Measurements from ENCODE around the gene FBP1.

Gene FBP1

GRCh38 chr9:94666364-94667099, 27.2 kb upstream of the FBP1 start:
- no peak overlapping the region for H3K4me2 ChIP-seq (ENCODE audit: low read length)
- H3K79me2 ChIP-seq (ENCODE audit: insufficient read depth, low read length) = no peaks in the 10 kb centered on the region
- no peaks in the 10 kb centered on the region for H3K27me3 ChIP-seq (ENCODE audit: insufficient read depth, low read length)
- H4K20me1 ChIP-seq (ENCODE audit: insufficient read depth, low read length) = no peaks in the 10 kb centered on the region
- no peak overlapping the region for H3K9ac ChIP-seq (ENCODE audit: low read length)
- H2AFZ ChIP-seq (ENCODE audit: low read length) = no peak overlapping the region
- no peaks in the 10 kb centered on the region for H3F3A ChIP-seq (ENCODE audit: insufficient read depth, low read length)
- no peak for TF ChIP-seq CTCF (IDR thresholded peaks at IDR 0.05; ENCODE audit: low read length)
- H3K36me3 ChIP-seq (ENCODE audit: insufficient read depth, low read length) = no peaks in the 10 kb centered on the region
- no peaks in the 10 kb centered on the region for H3K9me3 ChIP-seq (ENCODE audit: low read length)
- peaks cover 23% of the 10 kb centered on the region for H3K4me1 ChIP-seq (ENCODE audit: insufficient read depth, low read length, severe bottlenecking)
- no peak overlapping the region for H3K27ac ChIP-seq (ENCODE audit: low read depth, low read length, poor library complexity, severe bottlenecking)
- no peak overlapping the region for H3K4me3 ChIP-seq (ENCODE audit: low read depth, low read length, poor library complexity, severe bottlenecking)
- no peaks in the 10 kb centered on the region for H3K9me2 ChIP-seq (ENCODE audit: low read depth, low read length)

GRCh38 chr9:94665613-94666012, 26.3 kb upstream of the FBP1 start:
- H3K9ac ChIP-seq (ENCODE audit: low read length) = no peak overlapping the region
- no peaks in the 10 kb centered on the region for H3K36me3 ChIP-seq (ENCODE audit: insufficient read depth, low read length)
- no peaks in the 10 kb centered on the region for H3K9me2 ChIP-seq (ENCODE audit: low read depth, low read length)
- H3K4me1 ChIP-seq (ENCODE audit: insufficient read depth, low read length, severe bottlenecking) = peaks cover 23% of the 10 kb centered on the region
- TF ChIP-seq CTCF (IDR thresholded peaks at IDR 0.05; ENCODE audit: low read length) (no peak), EZH2 (IDR thresholded peaks at IDR 0.05; ENCODE audit: borderline replicate concordance, low read length) (no peak)
- H3K27me3 ChIP-seq (ENCODE audit: insufficient read depth, low read length) = no peaks in the 10 kb centered on the region
- no peaks in the 10 kb centered on the region for H3K9me3 ChIP-seq (ENCODE audit: low read length)
- H4K20me1 ChIP-seq (ENCODE audit: insufficient read depth, low read length) = no peaks in the 10 kb centered on the region
- no peak overlapping the region for H3K4me2 ChIP-seq (ENCODE audit: low read length)
- H2AFZ ChIP-seq (ENCODE audit: low read length) = no peak overlapping the region
- H3K79me2 ChIP-seq (ENCODE audit: insufficient read depth, low read length) = no peaks in the 10 kb centered on the region
- no peak overlapping the region for H3K4me3 ChIP-seq (ENCODE audit: low read depth, low read length, poor library complexity, severe bottlenecking)
- no peak overlapping the region for H3K27ac ChIP-seq (ENCODE audit: low read depth, low read length, poor library complexity, severe bottlenecking)
- H3F3A ChIP-seq (ENCODE audit: insufficient read depth, low read length) = no peaks in the 10 kb centered on the region

- H3K9ac ChIP-seq (ENCODE audit: low read length) = no peak overlapping the region
- peaks cover 23% of the 10 kb centered on the region for H3K4me1 ChIP-seq (ENCODE audit: insufficient read depth, low read length, severe bottlenecking)
- no peaks in the 10 kb centered on the region for H3K79me2 ChIP-seq (ENCODE audit: insufficient read depth, low read length)
- no peaks in the 10 kb centered on the region for H3K9me2 ChIP-seq (ENCODE audit: low read depth, low read length)
- no peak overlapping the region for H2AFZ ChIP-seq (ENCODE audit: low read length)
- no peaks in the 10 kb centered on the region for H3K9me3 ChIP-seq (ENCODE audit: low read length)
- H3K27ac ChIP-seq (ENCODE audit: low read depth, low read length, poor library complexity, severe bottlenecking) = no peak overlapping the region
- H3K4me2 ChIP-seq (ENCODE audit: low read length) = no peak overlapping the region
- no peaks in the 10 kb centered on the region for H3K27me3 ChIP-seq (ENCODE audit: insufficient read depth, low read length)
- H4K20me1 ChIP-seq (ENCODE audit: insufficient read depth, low read length) = no peaks in the 10 kb centered on the region
- no peaks in the 10 kb centered on the region for H3K36me3 ChIP-seq (ENCODE audit: insufficient read depth, low read length)
- H3F3A ChIP-seq (ENCODE audit: insufficient read depth, low read length) = no peaks in the 10 kb centered on the region
- no peak overlapping the region for H3K4me3 ChIP-seq (ENCODE audit: low read depth, low read length, poor library complexity, severe bottlenecking)
- TF ChIP-seq CTCF (IDR thresholded peaks at IDR 0.05; ENCODE audit: low read length) = no peak
- TF ChIP-seq EZH2 (IDR thresholded peaks at IDR 0.05; ENCODE audit: borderline replicate concordance, low read length) = no peak
Observed at GRCh38 chr9:94664801-94665200, 25.5 kb upstream of the FBP1 start.

Data from OCI-LY1 (cell line).